ENCODE results near the gene YWHAH.

YWHAH gene

DNA sequence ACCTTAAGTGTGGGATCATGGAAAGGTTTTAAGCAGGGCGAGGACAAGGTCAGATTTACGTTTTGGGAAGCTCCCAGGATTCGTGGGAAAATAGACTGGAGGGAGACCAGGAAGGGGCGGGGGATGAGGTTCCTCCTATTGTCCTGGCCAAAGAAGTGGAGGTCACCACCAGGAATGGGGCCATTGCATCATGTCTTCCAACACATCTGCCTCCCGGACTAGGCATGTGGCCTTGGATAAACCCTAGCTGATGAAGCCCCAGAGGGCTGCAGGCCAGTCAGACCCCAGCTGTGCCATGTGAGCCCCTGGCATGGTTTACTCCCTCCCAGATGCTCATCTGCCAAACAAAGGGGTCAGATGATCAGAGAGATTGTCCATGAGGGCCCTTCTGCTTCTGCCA lies 11.5 kb upstream of the YWHAH start:
- no peaks in the 10 kb centered on the region for H4K20me1 ChIP-seq (ENCODE audit: insufficient read depth, low read length)
- H3K27me3 ChIP-seq (ENCODE audit: insufficient read depth, low read length, poor library complexity), result no peaks in the 10 kb centered on the region
- H3K4me2 ChIP-seq (ENCODE audit: insufficient read depth, low read length), result no peak overlapping the region
- TF ChIP-seq, protein P1, sequence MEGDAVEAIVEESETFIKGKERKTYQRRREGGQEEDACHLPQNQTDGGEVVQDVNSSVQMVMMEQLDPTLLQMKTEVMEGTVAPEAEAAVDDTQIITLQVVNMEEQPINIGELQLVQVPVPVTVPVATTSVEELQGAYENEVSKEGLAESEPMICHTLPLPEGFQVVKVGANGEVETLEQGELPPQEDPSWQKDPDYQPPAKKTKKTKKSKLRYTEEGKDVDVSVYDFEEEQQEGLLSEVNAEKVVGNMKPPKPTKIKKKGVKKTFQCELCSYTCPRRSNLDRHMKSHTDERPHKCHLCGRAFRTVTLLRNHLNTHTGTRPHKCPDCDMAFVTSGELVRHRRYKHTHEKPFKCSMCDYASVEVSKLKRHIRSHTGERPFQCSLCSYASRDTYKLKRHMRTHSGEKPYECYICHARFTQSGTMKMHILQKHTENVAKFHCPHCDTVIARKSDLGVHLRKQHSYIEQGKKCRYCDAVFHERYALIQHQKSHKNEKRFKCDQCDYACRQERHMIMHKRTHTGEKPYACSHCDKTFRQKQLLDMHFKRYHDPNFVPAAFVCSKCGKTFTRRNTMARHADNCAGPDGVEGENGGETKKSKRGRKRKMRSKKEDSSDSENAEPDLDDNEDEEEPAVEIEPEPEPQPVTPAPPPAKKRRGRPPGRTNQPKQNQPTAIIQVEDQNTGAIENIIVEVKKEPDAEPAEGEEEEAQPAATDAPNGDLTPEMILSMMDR (IDR thresholded peaks at IDR 0.05; ENCODE audit: borderline replicate concordance, extremely low read depth, low read length, poor library complexity, severe bottlenecking), result no peak
- no peak for TF ChIP-seq EZH2 (IDR thresholded peaks at IDR 0.05; ENCODE audit: borderline replicate concordance, low read depth, low read length, severe bottlenecking)
- H3K36me3 ChIP-seq (ENCODE audit: insufficient read depth, low read length), result no peaks in the 10 kb centered on the region
- H2AFZ ChIP-seq (ENCODE audit: low read depth, low read length), result no peak overlapping the region
- ATAC-seq (ENCODE audit: insufficient read depth, low read depth), result no peak
- no peak overlapping the region for H3K4me3 ChIP-seq (ENCODE audit: low read depth in 1 of 2, low read length in 2 of 2)
- no peak for DNase-seq
- no peaks in the 10 kb centered on the region for H3K4me1 ChIP-seq (ENCODE audit: insufficient read depth, low read length)
- no peak overlapping the region for H3K9ac ChIP-seq (ENCODE audit: low read depth, low read length)
- H3K79me2 ChIP-seq (ENCODE audit: insufficient read depth, low read length), result no peaks in the 10 kb centered on the region
- H3K9me3 ChIP-seq (ENCODE audit: insufficient read depth, low read length, severe bottlenecking), result no peaks in the 10 kb centered on the region
- H3K27ac ChIP-seq (ENCODE audit: low read length), result no peak overlapping the region

DNA sequence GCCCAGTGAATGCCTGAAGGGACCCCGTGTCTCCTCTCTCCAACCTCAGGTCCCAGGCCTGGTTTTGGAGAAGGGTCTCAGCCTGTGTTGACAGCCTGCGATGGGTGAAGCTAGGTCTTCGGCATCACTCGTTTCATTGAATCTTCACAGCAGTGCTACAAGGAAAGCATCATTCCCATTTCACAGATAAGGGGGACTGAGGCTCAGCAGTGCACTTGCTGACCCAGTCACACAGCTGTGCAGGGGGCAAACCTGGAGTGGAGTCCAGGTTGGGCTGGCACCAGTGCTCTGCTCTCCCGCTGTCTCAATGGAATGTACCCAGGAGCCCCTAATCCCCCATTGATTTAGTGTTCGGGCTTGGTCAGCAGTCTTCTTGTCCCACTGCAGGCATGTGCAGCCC lies 10.9 kb upstream of the YWHAH start:
- Histone ChIP-seq H3K4me1 (ENCODE audit: insufficient read depth, low read length) (no peaks in the 10 kb centered on the region), H3K4me2 (ENCODE audit: insufficient read depth, low read length) (no peak overlapping the region), H3K9ac (ENCODE audit: low read depth, low read length) (no peak overlapping the region), H3K27me3 (ENCODE audit: insufficient read depth, low read length, poor library complexity) (no peaks in the 10 kb centered on the region), H3K36me3 (ENCODE audit: insufficient read depth, low read length) (no peaks in the 10 kb centered on the region), H3K9me3 (ENCODE audit: insufficient read depth, low read length, severe bottlenecking) (no peaks in the 10 kb centered on the region), H3K79me2 (ENCODE audit: insufficient read depth, low read length) (no peaks in the 10 kb centered on the region), H3K27ac (ENCODE audit: low read length) (no peak overlapping the region), H2AFZ (ENCODE audit: low read depth, low read length) (no peak overlapping the region), H3K4me3 (ENCODE audit: low read depth in 1 of 2, low read length in 2 of 2) (no peak overlapping the region), H4K20me1 (ENCODE audit: insufficient read depth, low read length) (no peaks in the 10 kb centered on the region)
- ATAC-seq (ENCODE audit: insufficient read depth, low read depth), result no peak
- no peak for DNase-seq
- TF ChIP-seq, protein P1 (IDR thresholded peaks at IDR 0.05; ENCODE audit: borderline replicate concordance, extremely low read depth, low read length, poor library complexity, severe bottlenecking), result no peak
- TF ChIP-seq EZH2 (IDR thresholded peaks at IDR 0.05; ENCODE audit: borderline replicate concordance, low read depth, low read length, severe bottlenecking), result no peak

DNA sequence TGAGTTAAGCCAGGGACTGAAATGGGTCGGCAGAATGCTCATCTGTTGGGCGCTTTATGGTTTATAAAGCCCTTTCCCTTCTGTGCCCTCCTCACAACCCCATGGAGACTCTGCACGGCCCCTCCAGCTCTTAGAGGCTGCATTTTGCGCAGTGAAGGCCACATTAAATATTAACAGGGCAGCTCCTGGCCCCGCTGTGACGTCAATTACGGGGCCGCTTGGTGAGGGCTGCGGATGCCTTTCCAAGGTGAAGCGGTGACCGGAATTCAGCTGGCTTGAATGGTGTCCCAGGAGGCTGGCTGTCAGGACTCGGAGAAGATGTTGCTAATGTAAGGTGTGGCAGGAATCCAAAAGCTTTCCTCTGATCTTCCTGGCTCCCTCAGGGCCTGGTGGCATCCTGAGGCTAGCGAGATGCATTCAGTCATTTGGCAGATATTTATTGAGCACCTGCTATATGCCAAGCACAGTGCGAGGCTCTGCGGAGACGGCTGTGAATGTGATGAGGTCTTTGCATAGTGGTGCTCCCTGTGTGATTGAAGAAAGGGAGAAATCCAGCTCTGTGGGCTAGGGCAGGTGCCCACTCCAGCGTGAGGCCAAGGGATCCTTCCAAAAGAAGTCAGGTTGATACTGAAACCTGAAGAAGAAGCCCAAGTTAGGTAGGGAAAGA lies 10.4 kb upstream of the YWHAH start:
- TF ChIP-seq, protein P1 (IDR thresholded peaks at IDR 0.05; ENCODE audit: borderline replicate concordance, extremely low read depth, low read length, poor library complexity, severe bottlenecking), result no peak
- TF ChIP-seq EZH2 (IDR thresholded peaks at IDR 0.05; ENCODE audit: borderline replicate concordance, low read depth, low read length, severe bottlenecking), result no peak
- no peaks in the 10 kb centered on the region for H3K79me2 ChIP-seq (ENCODE audit: insufficient read depth, low read length)
- no peak overlapping the region for H3K4me2 ChIP-seq (ENCODE audit: insufficient read depth, low read length)
- H3K27ac ChIP-seq (ENCODE audit: low read length), result no peak overlapping the region
- no peak overlapping the region for H2AFZ ChIP-seq (ENCODE audit: low read depth, low read length)
- no peaks in the 10 kb centered on the region for H3K36me3 ChIP-seq (ENCODE audit: insufficient read depth, low read length)
- no peak for DNase-seq
- H3K4me3 ChIP-seq (ENCODE audit: low read depth in 1 of 2, low read length in 2 of 2), result no peak overlapping the region
- no peaks in the 10 kb centered on the region for H3K9me3 ChIP-seq (ENCODE audit: insufficient read depth, low read length, severe bottlenecking)
- no peaks in the 10 kb centered on the region for H3K27me3 ChIP-seq (ENCODE audit: insufficient read depth, low read length, poor library complexity)
- H4K20me1 ChIP-seq (ENCODE audit: insufficient read depth, low read length), result no peaks in the 10 kb centered on the region
- no peak for ATAC-seq (ENCODE audit: insufficient read depth, low read depth)
- H3K9ac ChIP-seq (ENCODE audit: low read depth, low read length), result no peak overlapping the region
- H3K4me1 ChIP-seq (ENCODE audit: insufficient read depth, low read length), result no peaks in the 10 kb centered on the region

Data from DND-41 (cell line).